Stimulated activated CD4-positive, alpha-beta T cell treated with anti-CD3 and anti-CD28 coated beads, Interleukin-12 subunit alpha, Interleukin-12 subunit beta, amount 100 ng/mL, for 48 hours (primary cell): ENCODE data around the gene THRB.

Experiments used
- DNase-seq, 3 donors: peaks; one replicate each; pipeline ENCODE4 v3.0.0-alpha.2; 2020; ENCODE audit warnings: low read depth in 2 of 3, low spot score in 1 of 3

THRB gene

GRCh38 chr3:24382647-24383046, 112.0 kb downstream of the THRB start:
- no peak for DNase-seq

GRCh38 chr3:24379936-24380335, 114.7 kb downstream of the THRB start:
- DNase-seq: no peak

GRCh38 chr3:24378313-24378712, 116.3 kb downstream of the THRB start:
- no peak for DNase-seq

- DNase-seq: no peak
Measured at GRCh38 chr3:24377218-24377993, 117.2 kb downstream of the THRB start.

- no peak for DNase-seq
Measured at GRCh38 chr3:24375947-24376384, 118.7 kb downstream of the THRB start.

- DNase-seq: no peak
Measured at GRCh38 chr3:24374801-24375200, 119.8 kb downstream of the THRB start.

- DNase-seq: no peak
Measured at GRCh38 chr3:24373198-24373959, 121.3 kb downstream of the THRB start.

GRCh38 chr3:24372559-24373197, 122.0 kb downstream of the THRB start:
- DNase-seq: no peak

- no peak for DNase-seq
Measured at GRCh38 chr3:24370352-24371090, 124.1 kb downstream of the THRB start.

GRCh38 chr3:24368605-24369004, 126.0 kb downstream of the THRB start:
- DNase-seq: no peak

- no peak for DNase-seq
Measured at GRCh38 chr3:24367664-24368264, 126.9 kb downstream of the THRB start.

- no peak for DNase-seq
Measured at GRCh38 chr3:24367216-24367615, 127.4 kb downstream of the THRB start.

GRCh38 chr3:24365168-24365567, 129.5 kb downstream of the THRB start:
- no peak for DNase-seq

GRCh38 chr3:24364359-24364758, 130.3 kb downstream of the THRB start:
- no peak for DNase-seq

- no peak for DNase-seq
Measured at GRCh38 chr3:24363242-24363641, 131.4 kb downstream of the THRB start.

GRCh38 chr3:24361623-24362022, 133.0 kb downstream of the THRB start:
- no peak for DNase-seq

GRCh38 chr3:24360957-24361356, 133.7 kb downstream of the THRB start:
- DNase-seq: no peak

- no peak for DNase-seq
Measured at GRCh38 chr3:24359645-24360462, 134.8 kb downstream of the THRB start.

GRCh38 chr3:24359102-24359501, 135.5 kb downstream of the THRB start:
- no peak for DNase-seq

- no peak for DNase-seq
Measured at GRCh38 chr3:24357635-24358034, 137.0 kb downstream of the THRB start.
